IPS DF 6.9 (cell line): Measurements from ENCODE around the gene USP48.
A peak's percentile ranks its signal among the peaks of the same experiment; 100 is the strongest.
"Not testable (repeated sequence)": the region's sequence is repeated elsewhere in the genome, so short reads cannot be mapped to it uniquely, and the experiment has no call there.

Source experiments
- DNase-seq: peaks from one replicate; pipeline ENCODE4 v3.0.0-alpha.2; 2013; ENCODE audit warnings: low read depth, low spot score
- H3K27ac ChIP-seq: one replicate; pipeline ENCODE4 v1.5.1; 2013; ENCODE audit warnings: low read length, control low read depth
- H3K27me3 ChIP-seq: 2 replicates; pipeline ENCODE4 v1.6.1; 2013; ENCODE audit warnings: mild to moderate bottlenecking, low read length; ENCODE audit not compliant: control insufficient read depth, insufficient read depth
- H3K36me3 ChIP-seq: 2 replicates; pipeline ENCODE4 v1.6.1; 2013; ENCODE audit warnings: low read length; ENCODE audit not compliant: control insufficient read depth, insufficient read depth
- H3K4me1 ChIP-seq: 2 replicates; pipeline ENCODE4 v1.6.1; 2013; ENCODE audit warnings: low read length; ENCODE audit not compliant: control insufficient read depth, insufficient read depth
- H3K4me3 ChIP-seq: 2 replicates; pipeline ENCODE4 v1.5.1; 2013; ENCODE audit warnings: mild to moderate bottlenecking, low read length
- H3K9me3 ChIP-seq: 2 replicates; pipeline ENCODE4 v1.6.1; 2013; ENCODE audit warnings: low read length, inconsistent platforms; ENCODE audit not compliant: control insufficient read depth, insufficient read depth
- WGBS: extraction: QIAGEN DNeasy Blood & Tissue Kit; methylation state at CpG from one replicate; pipeline ENCODE4 v1.1.7; 2013; ENCODE audit warnings: mixed read lengths, missing lambda C conversion rate; ENCODE audit not compliant: insufficient read length, insufficient coverage; 5-methylcytosine and 5-hydroxymethylcytosine counted together

USP48 gene

GRCh38 chr1:21782868-21783678, at the start of gene USP48:
Gene USP48 (minus strand): TSS chr1:21783149. CDS start chr1:21782957, 192 bp downstream.
- no peaks in the 10 kb centered on the region for H3K4me1 ChIP-seq
- H3K9me3 ChIP-seq, result no peaks in the 10 kb centered on the region
- DNase-seq, result peak; percentile 96
- H3K27me3 ChIP-seq, result no peaks in the 10 kb centered on the region
- no CpG with 5 or more reads among the region's 82 CpGs for WGBS
- H3K27ac ChIP-seq, result no peak within 1 kb of the TSS
- peak within 1 kb of the TSS; percentile 73 for H3K4me3 ChIP-seq
- H3K36me3 ChIP-seq, result no peaks in the 10 kb centered on the region

GRCh38 chr1:21831454-21831970, 48.6 kb upstream of the USP48 start:
- Histone ChIP-seq H3K9me3 (no peaks in the 10 kb centered on the region), H3K4me3 (no peak overlapping the region), H3K4me1 (no peaks in the 10 kb centered on the region), H3K27ac (no peak overlapping the region), H3K36me3 (peaks cover 60% of the 10 kb centered on the region), H3K27me3 (no peaks in the 10 kb centered on the region)
- WGBS, result no CpG with 5 or more reads among the region's 14 CpGs
- DNase-seq, result no peak

- DNase-seq, result no peak
- H3K36me3 ChIP-seq, result peaks cover 60% of the 10 kb centered on the region
Measured at GRCh38 chr1:21830792-21831453, 48.0 kb upstream of the USP48 start.

GRCh38 chr1:21829294-21829693, 46.3 kb upstream of the USP48 start:
- no peak for DNase-seq
- no peak overlapping the region for H3K27ac ChIP-seq
- H3K36me3 ChIP-seq, result peaks cover 49% of the 10 kb centered on the region
- WGBS, result no CpG with 5 or more reads among the region's 17 CpGs
- no peak overlapping the region for H3K4me3 ChIP-seq
- no peaks in the 10 kb centered on the region for H3K27me3 ChIP-seq
- no peaks in the 10 kb centered on the region for H3K4me1 ChIP-seq
- no peaks in the 10 kb centered on the region for H3K9me3 ChIP-seq

More at GRCh38 chr1:21830792-21831453, 48.0 kb upstream of the USP48 start:
- H3K4me1 ChIP-seq, result no peaks in the 10 kb centered on the region
- H3K4me3 ChIP-seq, result no peak overlapping the region
- no peak overlapping the region for H3K27ac ChIP-seq
- WGBS, result no CpG with 5 or more reads among the region's 23 CpGs
- no peaks in the 10 kb centered on the region for H3K27me3 ChIP-seq
- no peaks in the 10 kb centered on the region for H3K9me3 ChIP-seq

GRCh38 chr1:21828506-21829210, 45.7 kb upstream of the USP48 start:
- Histone ChIP-seq H3K27me3 (no peaks in the 10 kb centered on the region), H3K9me3 (no peaks in the 10 kb centered on the region), H3K27ac (no peak overlapping the region), H3K4me3 (no peak overlapping the region), H3K4me1 (no peaks in the 10 kb centered on the region), H3K36me3 (peaks cover 44% of the 10 kb centered on the region)
- DNase-seq, result no peak
- WGBS, result no CpG with 5 or more reads among the region's 28 CpGs

- DNase-seq, result no peak
- Histone ChIP-seq H3K9me3 (no peaks in the 10 kb centered on the region), H3K4me1 (no peaks in the 10 kb centered on the region), H3K36me3 (peaks cover 41% of the 10 kb centered on the region), H3K27ac (no peak overlapping the region), H3K27me3 (no peaks in the 10 kb centered on the region), H3K4me3 (no peak overlapping the region)
- WGBS, result no CpG with 5 or more reads among the region's 13 CpGs
Measured at GRCh38 chr1:21828075-21828474, 45.1 kb upstream of the USP48 start.

- Histone ChIP-seq H3K27ac (no peak overlapping the region), H3K4me1 (no peaks in the 10 kb centered on the region), H3K36me3 (peaks cover 44% of the 10 kb centered on the region), H3K27me3 (no peaks in the 10 kb centered on the region), H3K4me3 (no peak overlapping the region), H3K9me3 (no peaks in the 10 kb centered on the region)
- WGBS, result no CpG with 5 or more reads among the region's 5 CpGs
- no peak for DNase-seq
Measured at GRCh38 chr1:21827141-21827679, 44.3 kb upstream of the USP48 start.

- H3K36me3 ChIP-seq, result peaks cover 40% of the 10 kb centered on the region
- not testable (repeated sequence) for DNase-seq, H3K9me3 ChIP-seq, H3K4me3 ChIP-seq, H3K27me3 ChIP-seq, H3K4me1 ChIP-seq, H3K27ac ChIP-seq
- no CpG with 5 or more reads among the region's 10 CpGs for WGBS
Measured at GRCh38 chr1:21826694-21827093, 43.7 kb upstream of the USP48 start.

- Histone ChIP-seq H3K4me3 (no peak overlapping the region), H3K27ac (no peak overlapping the region), H3K4me1 (no peaks in the 10 kb centered on the region), H3K9me3 (no peaks in the 10 kb centered on the region), H3K36me3 (peaks cover 29% of the 10 kb centered on the region), H3K27me3 (no peaks in the 10 kb centered on the region)
- WGBS, result no CpG with 5 or more reads among the region's 7 CpGs
- DNase-seq, result no peak
Measured at GRCh38 chr1:21825393-21825792, 42.4 kb upstream of the USP48 start.

- Histone ChIP-seq H3K27me3 (no peaks in the 10 kb centered on the region), H3K9me3 (no peaks in the 10 kb centered on the region), H3K4me1 (no peaks in the 10 kb centered on the region), H3K36me3 (peaks cover 28% of the 10 kb centered on the region), H3K27ac (no peak overlapping the region), H3K4me3 (no peak overlapping the region)
- no CpG with 5 or more reads among the region's 2 CpGs for WGBS
- no peak for DNase-seq
Measured at GRCh38 chr1:21824926-21825325, 42.0 kb upstream of the USP48 start.
